Metanephros (tissue), 1 donor: ENCODE measurements around the gene TNKS1BP1. TPM values are rescaled to one million over a fixed set of nuclear protein-coding genes. Genes with fewer than 3 reads are reported as not detected.

Experiments
- total RNA-seq: library from RNA; depleted of rRNA; stranded (reverse); fragments of >200 nt; gene quantifications from one replicate; pipeline ENCODE4 v1.2.3, GENCODE V29; 2014

The TNKS1BP1 gene
- 60.7 TPM for total RNA-seq

GRCh38 chr11:57324886-57325734 is at the start of gene TNKS1BP1:
TSS of gene TNKS1BP1 (minus strand) at chr11:57324952. CDS start at chr11:57321885, 3,067 bp downstream.

GRCh38 chr11:57338142-57338541 is 13.4 kb upstream of the TNKS1BP1 start, which contains the start of gene P2RX3:
TSS of gene P2RX3 (plus strand) at chr11:57338352. CDS start at chr11:57338551, 199 bp downstream.

GRCh38 chr11:57335343-57336110 is 10.8 kb upstream of the TNKS1BP1 start, which contains the start of gene SSRP1:
TSS of gene SSRP1 (minus strand) at chr11:57335892. CDS start at chr11:57335121, 771 bp downstream.

Other genes starting within 250 kb of the TNKS1BP1 start
- 2.0 TPM for gene LRRC55, start 143.0 kb downstream of the TNKS1BP1 start, total RNA-seq
- gene APLNR, start 87.7 kb downstream of the TNKS1BP1 start, total RNA-seq: 92.8 TPM
- 52.5 TPM for gene SSRP1, start 10.9 kb upstream of the TNKS1BP1 start, total RNA-seq
- gene P2RX3, start 13.4 kb upstream of the TNKS1BP1 start, total RNA-seq: 2.0 TPM
- gene PRG3, start 56.2 kb upstream of the TNKS1BP1 start, total RNA-seq: 1.1 TPM
- gene PRG2, start 65.7 kb upstream of the TNKS1BP1 start, total RNA-seq: 2.0 TPM
- 20.7 TPM for gene SLC43A3, start 102.2 kb upstream of the TNKS1BP1 start, total RNA-seq
- 2.5 TPM for gene RTN4RL2, start 135.6 kb upstream of the TNKS1BP1 start, total RNA-seq
- gene SLC43A1, start 190.8 kb upstream of the TNKS1BP1 start, total RNA-seq: 18.0 TPM
- 26.3 TPM for gene TIMM10, start 205.8 kb upstream of the TNKS1BP1 start, total RNA-seq
- 9.8 TPM for gene SMTNL1, start 212.6 kb upstream of the TNKS1BP1 start, total RNA-seq
- gene UBE2L6, start 242.7 kb upstream of the TNKS1BP1 start, total RNA-seq: 22.5 TPM